HG02852 (cell line): ENCODE measurements around the gene ADAMTS14.

Experiments used
- ATAC-seq: cut with Tn5 transposase; IDR thresholded peaks from one replicate; pipeline ENCODE4 v1.9.1; 2021; ENCODE audit warnings: mild to moderate bottlenecking, moderate library complexity; ENCODE audit not compliant: unreplicated experiment

Gene ADAMTS14

DNA sequence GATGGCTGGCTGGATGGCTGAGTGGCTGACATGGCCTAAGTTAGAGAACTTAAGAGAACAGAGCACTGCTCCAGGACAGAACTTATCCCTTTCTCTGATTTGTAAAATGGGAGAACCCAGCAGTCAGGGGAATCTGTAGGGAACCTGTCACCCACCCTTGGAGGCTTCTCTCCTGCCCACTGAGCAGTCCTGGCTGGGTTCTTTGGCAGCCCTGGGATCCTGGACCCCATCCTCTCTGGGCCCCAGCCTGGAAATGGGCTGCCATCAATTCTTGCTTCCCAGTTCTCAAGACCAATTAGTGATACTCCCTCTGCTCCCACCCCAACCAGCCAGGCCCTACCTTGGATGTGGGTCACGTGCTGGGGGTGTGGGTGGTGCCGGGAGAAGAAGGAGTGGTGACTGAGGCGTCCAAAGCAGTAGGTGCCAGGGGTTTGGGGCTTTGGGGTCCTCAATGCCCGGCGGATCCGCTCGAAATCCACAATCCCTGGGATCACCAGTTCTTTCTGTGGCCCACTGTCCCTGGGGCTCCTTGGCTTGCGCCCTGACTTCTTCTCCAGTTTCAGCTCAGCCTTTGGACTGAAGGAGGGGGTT lies 109.2 kb downstream of the ADAMTS14 start:
- ATAC-seq: no peak

DNA sequence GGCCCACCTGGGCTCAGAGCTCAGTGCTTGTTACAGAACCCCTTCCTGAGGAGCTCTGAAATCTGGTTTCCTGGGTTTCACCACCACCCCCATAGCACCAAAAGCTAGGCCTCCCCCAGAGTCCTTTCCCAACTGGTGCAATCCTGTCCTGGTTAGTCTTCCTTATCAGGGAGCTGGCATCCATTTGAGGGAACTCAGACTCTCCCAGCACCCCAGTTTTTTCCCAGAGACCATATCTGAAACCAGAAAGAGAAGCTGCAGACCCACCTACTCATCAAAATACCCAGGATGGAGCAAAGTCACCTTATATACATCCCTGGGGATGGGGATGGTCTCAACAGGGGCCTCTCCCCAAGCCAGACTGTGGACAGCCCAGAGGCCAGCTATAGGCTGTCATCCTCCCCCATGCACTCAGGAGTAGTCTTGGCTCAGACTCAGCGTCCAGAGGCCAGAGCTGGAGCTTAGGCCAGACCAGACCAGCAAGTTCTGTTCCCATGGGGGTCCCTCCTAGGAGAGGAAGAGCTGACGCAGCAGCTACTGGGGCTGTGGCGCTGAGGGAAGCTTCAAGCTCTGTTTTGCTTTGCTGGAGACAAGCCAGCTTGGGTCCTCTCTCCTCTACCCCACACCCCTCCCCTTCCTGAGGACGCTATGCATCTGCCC lies 109.9 kb downstream of the ADAMTS14 start:
- ATAC-seq: no peak

DNA sequence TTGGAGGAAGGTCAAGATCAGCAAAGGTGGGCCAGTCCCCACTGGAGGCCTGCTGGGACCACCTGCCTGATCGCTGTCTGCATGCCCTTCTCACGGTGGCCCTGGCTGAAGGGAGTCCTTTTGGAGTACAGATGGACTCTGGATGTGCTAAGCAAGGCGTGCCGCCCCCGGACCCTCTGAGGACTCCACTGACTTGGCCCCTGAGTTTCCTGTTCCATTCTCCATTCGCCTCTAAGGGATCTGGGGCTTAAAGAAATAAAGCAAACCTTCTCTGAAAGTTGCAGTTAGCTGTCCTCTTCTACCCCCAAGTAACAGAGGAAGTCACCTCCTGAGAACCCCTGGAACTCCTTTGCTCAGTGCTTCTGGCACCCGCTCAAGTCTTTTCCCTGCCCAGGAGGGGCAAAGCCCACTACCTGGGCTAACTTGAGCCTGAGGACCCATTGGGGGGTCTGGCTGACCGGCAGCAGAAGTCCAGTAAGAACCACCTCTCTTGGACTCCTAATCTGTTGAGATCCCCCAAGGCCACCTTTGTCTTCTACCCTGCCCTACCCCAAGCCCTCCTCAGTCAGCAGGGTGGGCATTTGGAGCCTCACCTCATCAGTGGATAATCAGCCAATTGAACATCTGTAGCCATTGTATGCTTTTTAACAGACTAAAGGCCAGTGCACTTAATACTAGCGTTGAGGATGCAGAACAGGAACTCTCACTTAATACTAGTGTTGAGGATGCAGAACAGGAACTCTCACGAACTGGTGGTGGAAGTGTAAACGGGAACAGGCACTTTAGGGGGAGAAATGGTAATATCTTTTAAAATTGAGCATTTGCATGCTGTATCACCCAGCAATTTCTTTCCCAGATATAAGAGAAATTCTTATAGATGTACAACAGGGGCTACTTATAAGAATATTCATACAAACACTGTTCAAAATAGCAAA lies 110.7 kb downstream of the ADAMTS14 start:
- ATAC-seq: no peak

DNA sequence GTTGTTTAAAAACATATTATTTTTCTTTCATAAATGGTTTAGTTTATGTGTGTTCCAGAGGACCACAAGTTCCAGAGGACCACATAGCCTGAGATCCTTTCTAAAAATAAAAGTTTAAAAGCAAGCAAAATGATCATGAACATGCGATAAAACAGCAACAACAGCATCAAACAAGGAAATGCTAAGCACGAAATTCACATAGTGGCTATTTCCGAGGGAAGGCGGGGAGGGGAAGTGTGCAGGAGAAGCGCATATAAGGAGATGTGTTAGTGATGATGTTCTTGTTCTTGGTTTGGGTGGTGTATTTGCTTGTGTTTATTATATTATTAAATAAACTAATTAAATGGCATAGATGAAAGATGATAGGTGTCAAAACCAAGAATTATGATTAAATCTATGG lies 111.7 kb downstream of the ADAMTS14 start:
- ATAC-seq: no peak

DNA sequence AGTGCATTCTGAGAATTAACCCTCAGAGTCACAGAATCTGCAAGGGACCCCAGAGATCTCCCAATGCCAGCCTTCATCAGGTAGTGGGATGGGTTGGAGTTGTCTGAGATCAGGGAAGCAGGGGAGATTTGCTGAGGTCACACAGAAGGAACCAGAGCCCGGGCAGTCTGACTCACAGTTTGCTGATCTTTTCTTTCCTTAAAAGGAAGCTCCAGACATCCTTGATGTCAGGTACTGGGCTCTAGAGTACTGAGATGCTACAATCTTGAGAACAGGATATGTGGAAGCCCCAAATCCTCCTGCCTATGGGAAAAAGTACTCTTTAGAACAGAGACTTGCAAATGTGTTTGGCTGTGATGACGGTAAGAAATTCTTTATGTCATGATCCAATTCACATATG lies 112.2 kb downstream of the ADAMTS14 start:
- no peak for ATAC-seq

DNA sequence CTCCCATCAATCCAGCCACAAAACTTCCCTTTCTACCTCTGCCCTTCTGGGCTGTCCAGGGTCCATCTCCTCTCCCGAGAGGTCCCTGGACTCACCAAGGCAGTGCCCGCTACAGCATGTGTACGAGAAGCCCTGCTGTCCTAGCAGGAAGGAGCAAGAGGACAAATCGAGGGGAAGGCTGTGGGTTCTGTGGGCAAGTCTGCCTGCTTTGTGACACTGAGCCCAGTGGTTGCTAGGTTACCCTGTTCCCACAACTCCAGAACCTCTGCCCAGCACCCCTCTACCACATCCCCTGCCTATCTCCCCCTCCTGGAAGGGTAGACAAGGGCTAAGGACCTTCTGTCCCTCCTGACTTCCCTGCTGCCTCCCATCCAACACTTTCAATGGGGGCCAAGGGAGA lies 112.9 kb downstream of the ADAMTS14 start, which contains the start of gene TBATA:
Gene TBATA (minus strand): TSS at position 188 of the 400 bp plus-strand sequence. CDS start 1,998 bp downstream, outside the sequence.
- no peak for ATAC-seq

DNA sequence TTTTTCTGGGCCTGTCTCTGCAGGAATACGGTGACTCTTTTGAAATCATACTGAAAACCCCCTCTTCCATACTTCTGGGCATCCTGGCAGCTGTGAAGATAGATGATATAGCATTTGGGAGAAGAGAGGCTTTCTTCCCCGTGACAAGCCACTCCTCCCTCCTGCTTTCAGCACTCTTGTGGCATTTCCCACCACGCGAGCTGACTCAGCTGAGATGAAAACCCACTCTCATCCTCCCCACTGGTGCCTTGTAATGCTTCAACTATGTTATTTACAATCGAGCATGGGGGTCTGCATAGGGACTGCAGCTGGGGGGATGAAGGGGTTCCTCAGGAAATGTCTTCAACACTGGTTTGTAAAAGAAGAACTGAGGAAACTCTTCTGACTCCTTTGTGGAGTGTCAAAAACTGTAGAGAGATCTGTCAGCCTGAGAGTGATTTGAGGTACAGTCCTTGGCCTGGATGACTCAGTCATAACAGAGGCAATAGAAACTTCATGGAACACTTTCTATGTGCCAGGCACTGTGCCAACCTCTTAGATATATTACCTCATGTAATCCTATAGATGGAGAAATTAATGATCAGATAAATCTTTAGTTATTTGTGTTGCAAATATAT lies 114.6 kb downstream of the ADAMTS14 start:
- ATAC-seq: no peak

DNA sequence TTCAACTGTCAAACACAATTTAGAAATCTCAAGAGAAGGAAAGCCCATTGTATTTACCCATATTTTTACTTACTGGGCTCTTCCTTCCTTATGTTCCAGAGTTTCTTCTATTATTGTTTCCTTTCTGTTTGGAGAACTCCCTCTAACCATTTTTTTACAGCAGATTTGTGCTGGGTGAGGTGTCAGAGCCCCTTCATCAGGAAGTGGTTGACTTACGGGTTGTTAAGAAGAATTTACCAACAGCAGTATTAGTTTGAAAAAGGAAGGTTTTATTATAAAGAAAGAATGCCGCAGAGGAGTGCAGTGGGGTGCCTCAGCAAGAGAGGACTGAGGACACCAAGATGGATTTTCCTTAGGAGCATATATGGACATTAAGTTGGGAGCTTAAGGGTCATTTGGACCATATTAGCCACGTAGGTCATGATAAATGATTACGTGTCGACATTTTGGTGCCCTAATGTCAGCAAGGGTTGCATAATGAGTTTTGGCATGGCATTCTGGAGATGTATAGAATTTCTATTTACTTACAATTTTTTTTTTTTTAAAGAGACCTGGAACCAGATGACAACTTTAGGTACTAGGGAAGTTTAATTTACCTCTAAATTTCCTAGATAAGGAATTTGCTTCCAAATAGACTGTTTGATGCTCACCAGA lies 119.2 kb downstream of the ADAMTS14 start:
- ATAC-seq: no peak

DNA sequence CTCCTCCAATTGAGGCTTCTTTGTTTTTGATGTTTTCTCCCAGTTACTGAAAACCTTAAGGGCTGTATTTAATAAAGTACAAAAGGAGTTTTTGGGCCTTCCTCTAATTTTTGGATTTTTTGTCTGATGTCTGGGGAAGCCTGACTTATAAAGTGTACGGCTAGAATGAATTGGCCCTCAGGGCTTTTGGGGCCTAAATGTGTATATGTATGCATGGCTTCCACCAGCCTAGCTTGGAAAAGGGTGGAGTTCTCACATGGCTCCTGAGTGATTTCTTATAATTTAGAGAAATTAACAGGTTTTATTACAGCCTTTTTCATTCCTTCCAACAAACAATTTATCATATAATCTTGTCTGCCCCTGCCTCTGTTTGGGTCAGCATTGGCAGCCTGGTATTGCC lies 123.3 kb downstream of the ADAMTS14 start:
- no peak for ATAC-seq

DNA sequence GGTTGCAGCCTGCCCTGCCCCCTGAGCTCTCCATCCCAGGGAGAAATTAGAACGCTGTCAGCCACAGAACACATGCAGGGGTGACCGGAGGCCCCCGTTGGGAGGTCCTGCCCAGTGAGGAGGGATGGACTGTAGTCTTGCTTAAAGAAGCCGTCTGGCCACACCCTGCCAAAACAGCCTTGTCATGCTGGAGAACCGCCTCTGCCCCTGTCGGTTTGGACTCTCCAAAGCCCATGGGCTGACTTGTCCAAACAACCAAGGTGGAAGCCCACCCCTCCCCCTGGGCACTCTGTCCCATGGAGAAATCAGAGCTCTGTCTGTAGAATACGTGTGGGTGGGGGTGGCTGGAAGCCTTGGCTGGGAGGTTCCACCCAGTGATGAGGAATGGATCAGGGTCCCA lies 125.5 kb downstream of the ADAMTS14 start:
- ATAC-seq: no peak

DNA sequence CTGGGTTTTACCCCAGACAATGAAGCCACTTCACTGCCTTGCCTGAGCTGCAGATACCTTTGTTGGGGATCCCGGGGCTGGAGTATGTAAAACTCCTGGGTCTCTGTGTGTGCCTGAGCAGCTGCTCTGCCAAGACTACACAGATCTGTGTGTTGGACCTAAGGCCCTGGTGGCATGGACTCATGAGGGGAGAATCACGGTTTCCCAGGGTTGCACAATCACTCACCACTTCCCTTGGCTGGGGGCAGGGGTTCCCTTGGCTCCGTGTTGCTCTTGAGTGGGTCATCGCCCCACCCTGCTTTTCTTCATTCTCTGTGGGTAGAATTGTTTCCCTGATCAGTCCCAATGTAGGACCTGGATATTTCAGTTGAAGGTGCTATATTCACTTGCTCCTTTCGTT lies 126.8 kb downstream of the ADAMTS14 start:
- no peak for ATAC-seq

DNA sequence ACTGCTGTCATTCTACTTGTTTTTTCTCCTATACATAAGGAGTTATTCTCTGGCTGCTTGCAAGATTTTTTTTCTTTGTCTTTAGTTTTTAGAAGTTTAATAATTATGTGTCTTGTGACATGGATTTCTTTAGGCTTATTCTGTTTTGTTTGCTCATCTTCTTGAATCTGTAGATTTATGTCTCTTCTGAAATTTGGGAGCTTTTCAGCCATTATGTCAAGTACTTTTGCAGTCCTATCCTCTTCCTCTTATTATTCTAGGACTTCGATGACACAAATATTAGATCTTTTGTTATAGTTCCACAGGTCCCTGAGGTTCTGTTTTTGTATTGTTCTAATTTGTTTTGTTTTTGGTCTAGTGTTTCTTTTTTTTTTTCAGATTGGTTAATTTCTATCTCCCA lies 129.5 kb downstream of the ADAMTS14 start:
- ATAC-seq: no peak

DNA sequence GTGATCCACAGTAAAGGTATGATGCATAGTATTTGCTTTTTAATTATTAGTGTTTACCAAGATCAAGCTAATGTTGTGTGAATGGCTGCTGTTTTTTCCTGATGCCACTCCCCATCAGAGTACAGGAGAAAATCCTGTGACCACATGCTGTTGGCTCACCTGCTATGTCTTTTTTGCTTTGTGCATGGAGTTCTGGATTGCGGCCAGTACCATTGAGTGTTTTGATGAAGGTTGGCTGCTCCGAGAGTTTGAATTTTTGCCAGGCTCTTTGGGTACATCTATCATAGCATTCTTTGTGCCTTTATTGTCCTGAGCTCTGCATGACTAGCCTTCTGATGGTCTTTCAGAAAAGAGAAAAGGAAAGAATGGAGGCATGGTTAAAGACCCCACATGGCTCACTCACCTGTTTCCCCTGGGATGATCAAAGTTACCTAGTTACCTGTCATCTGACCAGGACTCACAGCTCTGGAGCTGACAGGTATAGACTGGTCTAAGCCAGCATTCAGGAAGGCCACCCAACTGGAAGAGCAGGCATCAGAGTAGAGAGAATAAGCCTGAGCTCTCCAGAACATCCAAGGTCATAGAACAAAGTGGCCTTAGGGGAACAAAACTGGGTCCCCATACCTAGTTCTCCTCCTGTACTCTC lies 131.6 kb downstream of the ADAMTS14 start:
- ATAC-seq: no peak

DNA sequence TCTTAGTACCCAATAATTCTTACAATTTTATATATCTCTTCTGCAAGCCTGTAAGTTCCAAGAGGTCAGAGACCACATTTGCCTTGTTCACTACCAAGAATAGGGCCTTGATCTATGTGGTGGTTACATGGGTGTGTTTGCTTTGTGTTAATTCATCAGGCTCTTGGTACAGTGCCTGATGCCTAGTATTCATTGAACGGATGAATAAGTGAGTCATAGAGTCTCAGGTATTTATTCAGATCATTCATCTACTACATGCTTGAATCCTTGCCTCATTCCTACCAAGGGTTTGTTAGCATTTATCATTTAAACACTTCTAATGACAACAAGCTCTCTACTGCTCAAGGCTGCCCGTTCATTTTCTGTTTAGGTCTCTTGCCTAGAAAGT lies 132.1 kb downstream of the ADAMTS14 start:
- no peak for ATAC-seq

DNA sequence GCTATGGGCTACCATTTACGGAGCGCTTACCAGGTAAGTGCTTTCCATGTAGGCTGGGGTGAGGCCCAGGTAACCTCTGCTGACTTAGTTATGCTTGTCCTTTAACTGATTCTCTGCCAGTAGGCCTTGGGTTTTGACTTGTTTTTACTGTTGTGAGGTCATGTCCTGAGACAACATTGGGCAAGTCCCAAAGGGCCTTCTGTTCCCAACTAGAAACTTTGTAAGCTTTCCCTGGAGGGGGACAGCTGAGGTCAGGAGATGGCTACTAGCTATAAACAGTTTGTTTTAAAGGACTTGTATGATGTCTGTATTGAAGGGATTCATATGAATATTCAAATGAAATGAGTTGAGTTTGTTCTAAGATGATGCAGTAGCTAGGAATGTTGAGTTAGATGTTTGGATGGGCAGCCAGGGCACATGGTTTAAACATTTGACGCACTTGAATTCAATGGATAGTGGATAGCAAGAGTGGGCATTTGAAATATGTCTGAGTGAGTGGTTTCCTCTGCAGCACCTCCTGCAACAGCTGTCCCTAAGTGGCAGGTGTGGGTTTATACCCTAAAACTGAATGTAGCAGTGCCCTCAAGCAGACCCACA lies 133.4 kb downstream of the ADAMTS14 start:
- ATAC-seq: no peak

DNA sequence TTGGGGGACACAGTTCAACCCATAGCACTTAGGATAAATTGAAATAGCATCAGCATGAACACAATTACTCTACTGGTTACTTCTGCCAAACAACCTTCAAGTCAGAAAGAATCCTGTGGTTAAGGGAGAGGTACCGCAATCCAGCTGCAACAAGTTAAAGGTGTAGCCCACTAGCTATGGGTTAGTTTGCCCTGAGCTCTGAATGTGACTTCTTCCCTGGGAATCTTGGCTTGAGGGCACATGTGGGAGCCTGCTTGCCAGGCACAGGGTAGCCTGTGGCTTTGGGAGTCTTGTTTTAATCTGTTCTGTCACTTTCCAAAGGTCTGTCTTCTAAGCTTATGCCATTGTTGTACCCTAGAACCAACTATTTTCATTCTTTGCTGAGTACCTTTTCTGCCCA lies 134.5 kb downstream of the ADAMTS14 start:
- no peak for ATAC-seq

DNA sequence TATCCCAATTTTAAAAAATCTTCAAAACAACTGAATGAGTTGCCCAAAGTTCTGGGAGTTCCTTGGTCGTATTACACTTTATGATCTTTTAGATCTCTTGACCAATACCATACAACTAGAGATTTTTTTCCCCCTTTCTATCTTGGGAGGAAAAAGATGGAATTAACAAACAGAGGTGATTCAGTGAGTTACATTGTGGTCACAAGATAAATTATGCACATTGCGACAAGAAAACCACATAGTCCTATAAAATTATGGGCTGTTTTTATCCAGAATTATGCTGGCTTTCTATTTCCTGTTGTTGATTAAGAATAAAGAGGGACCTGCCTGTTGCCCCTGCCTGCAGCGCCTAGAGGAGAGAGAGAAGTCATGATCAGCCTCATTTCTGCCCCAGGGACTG lies 135.2 kb downstream of the ADAMTS14 start:
- ATAC-seq: no peak

DNA sequence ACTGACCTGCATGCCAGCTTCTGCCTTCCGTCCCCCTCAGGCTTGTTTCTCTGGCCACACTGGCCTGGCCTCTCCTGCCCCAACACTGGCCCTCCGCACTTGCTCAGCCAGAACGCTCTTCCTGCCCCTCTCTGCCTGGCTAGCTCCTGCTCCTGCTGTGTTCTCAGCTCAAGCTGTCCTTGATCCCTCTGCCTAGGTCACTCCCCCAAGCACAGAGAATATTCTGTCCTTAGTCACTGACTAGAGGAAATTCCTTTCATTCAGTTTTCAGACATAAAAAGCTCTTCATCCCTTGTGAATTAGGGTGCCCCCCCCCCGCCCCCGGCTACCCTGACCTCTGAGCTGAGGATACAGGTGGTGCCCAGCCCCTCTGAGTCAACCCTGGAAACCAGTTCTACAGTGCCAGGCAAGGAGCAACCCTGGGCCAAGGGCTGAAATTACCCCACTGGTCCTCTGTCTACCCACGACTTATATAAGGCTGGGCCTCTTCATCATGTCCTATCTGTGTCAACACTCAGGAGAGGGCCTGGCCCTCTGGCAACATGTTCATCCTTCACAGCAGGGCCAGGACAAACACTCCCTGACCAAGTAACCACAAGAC lies 136.8 kb downstream of the ADAMTS14 start:
- ATAC-seq: no peak

DNA sequence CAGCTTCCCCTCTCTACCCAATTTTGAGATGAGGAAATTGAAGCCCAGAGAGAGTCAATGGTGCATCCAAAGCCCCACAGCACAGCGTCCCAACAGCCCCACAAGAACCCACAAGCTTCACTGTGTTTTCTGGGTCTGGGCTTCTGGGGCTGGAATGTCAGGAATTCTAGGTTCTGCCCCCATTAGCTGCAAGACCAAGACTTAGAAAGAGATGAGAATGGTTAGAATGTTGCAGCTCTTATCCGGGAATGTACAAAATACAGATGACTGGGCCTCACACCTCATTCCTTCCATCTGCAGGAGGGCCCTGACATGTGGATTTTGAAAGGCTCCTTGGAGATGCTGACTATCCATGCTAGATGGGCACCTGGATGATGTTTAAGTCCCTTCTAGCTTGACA lies 137.4 kb downstream of the ADAMTS14 start:
- no peak for ATAC-seq

DNA sequence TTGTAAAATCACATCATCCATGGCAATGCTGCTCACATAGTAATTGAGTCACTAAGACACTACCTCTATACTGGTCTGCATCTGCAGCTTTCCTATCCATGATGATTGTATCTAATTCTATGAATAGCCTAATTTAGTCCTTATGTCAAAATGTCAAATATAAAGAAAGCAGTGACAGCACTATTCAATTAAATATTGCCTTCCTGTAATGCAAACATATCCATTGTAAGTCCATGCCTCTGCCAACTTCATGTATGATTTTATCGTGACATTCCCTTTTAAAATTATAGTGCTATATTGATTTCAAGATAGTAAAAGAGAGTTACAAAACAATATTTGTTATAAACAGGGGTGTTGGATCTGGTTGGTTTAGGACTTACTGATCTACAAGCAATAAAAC lies 138.7 kb downstream of the ADAMTS14 start:
- no peak for ATAC-seq
